Measurements from ENCODE around the gene LRP5.

LRP5 gene

GRCh38 chr11:68311160-68312116, 953 bp upstream of the LRP5 start:
- 82 to 90% methylated on average over 20 to 23 of the region's 25 CpGs for WGBS, 2 experiments (ENCODE audit: insufficient coverage in 2 of 2)
- Histone ChIP-seq H3K9me3 (ENCODE audit: control insufficient read depth, low read length) (no peaks in the 10 kb centered on the region), H3K36me3 (ENCODE audit: control insufficient read depth, insufficient read depth, low read length) (no peaks in the 10 kb centered on the region), H3K27ac (ENCODE audit: low read depth, low read length, severe bottlenecking) (no peak overlapping the region), H3K4me3 (ENCODE audit: extremely low read depth, insufficient read depth, low read length, poor library complexity, severe bottlenecking) (no peak overlapping the region), H3K4me1 (ENCODE audit: control insufficient read depth, insufficient read depth, low read length, poor library complexity, severe bottlenecking) (peaks cover 16% of the 10 kb centered on the region)

- Histone ChIP-seq H3K4me3 (ENCODE audit: extremely low read depth, insufficient read depth, low read length, poor library complexity, severe bottlenecking) (peak overlapping the region; percentile 63), H3K36me3 (ENCODE audit: control insufficient read depth, insufficient read depth, low read length) (no peaks in the 10 kb centered on the region), H3K27ac (ENCODE audit: low read depth, low read length, severe bottlenecking) (no peak overlapping the region), H3K4me1 (ENCODE audit: control insufficient read depth, insufficient read depth, low read length, poor library complexity, severe bottlenecking) (peaks cover 16% of the 10 kb centered on the region), H3K9me3 (ENCODE audit: control insufficient read depth, low read length) (no peaks in the 10 kb centered on the region)
- 1% methylated on average over 73 to 92 of the region's 102 CpGs for WGBS, 2 experiments (ENCODE audit: insufficient coverage in 2 of 2)
Observed at GRCh38 chr11:68312780-68313573, 586 bp downstream of the LRP5 start.

GRCh38 chr11:68313574-68314202, 1.3 kb downstream of the LRP5 start:
- Histone ChIP-seq H3K36me3 (ENCODE audit: control insufficient read depth, insufficient read depth, low read length) (no peaks in the 10 kb centered on the region), H3K9me3 (ENCODE audit: control insufficient read depth, low read length) (no peaks in the 10 kb centered on the region), H3K4me1 (ENCODE audit: control insufficient read depth, insufficient read depth, low read length, poor library complexity, severe bottlenecking) (peaks cover 16% of the 10 kb centered on the region), H3K27ac (ENCODE audit: low read depth, low read length, severe bottlenecking) (peak overlapping the region; percentile 7), H3K4me3 (ENCODE audit: extremely low read depth, insufficient read depth, low read length, poor library complexity, severe bottlenecking) (peak overlapping the region; percentile 63)
- WGBS, 2 experiments (ENCODE audit: insufficient coverage in 2 of 2), result 3 to 12% methylated on average over 11 to 15 of the region's 19 CpGs

- peak overlapping the region; percentile 41 for H3K27ac ChIP-seq (ENCODE audit: low read depth, low read length, severe bottlenecking)
- H3K9me3 ChIP-seq (ENCODE audit: control insufficient read depth, low read length), result no peaks in the 10 kb centered on the region
- H3K4me1 ChIP-seq (ENCODE audit: control insufficient read depth, insufficient read depth, low read length, poor library complexity, severe bottlenecking), result peaks cover 16% of the 10 kb centered on the region
- H3K4me3 ChIP-seq (ENCODE audit: extremely low read depth, insufficient read depth, low read length, poor library complexity, severe bottlenecking), result peak overlapping the region; percentile 63
- no peaks in the 10 kb centered on the region for H3K36me3 ChIP-seq (ENCODE audit: control insufficient read depth, insufficient read depth, low read length)
- 33 to 45% methylated on average over 20 to 25 of the region's 27 CpGs for WGBS, 2 experiments (ENCODE audit: insufficient coverage in 2 of 2)
Observed at GRCh38 chr11:68314203-68315170, 2.1 kb downstream of the LRP5 start.

GRCh38 chr11:68315171-68315920, 3.0 kb downstream of the LRP5 start:
- H3K4me3 ChIP-seq (ENCODE audit: extremely low read depth, insufficient read depth, low read length, poor library complexity, severe bottlenecking), result no peak overlapping the region
- peak overlapping the region; percentile 41 for H3K27ac ChIP-seq (ENCODE audit: low read depth, low read length, severe bottlenecking)
- H3K4me1 ChIP-seq (ENCODE audit: control insufficient read depth, insufficient read depth, low read length, poor library complexity, severe bottlenecking), result peaks cover 16% of the 10 kb centered on the region
- 82 to 84% methylated on average over 17 to 18 of the region's 19 CpGs for WGBS, 2 experiments (ENCODE audit: insufficient coverage in 2 of 2)
- no peaks in the 10 kb centered on the region for H3K9me3 ChIP-seq (ENCODE audit: control insufficient read depth, low read length)
- peaks cover 7% of the 10 kb centered on the region for H3K36me3 ChIP-seq (ENCODE audit: control insufficient read depth, insufficient read depth, low read length)

GRCh38 chr11:68317147-68317785, 4.9 kb downstream of the LRP5 start:
- Histone ChIP-seq H3K36me3 (ENCODE audit: control insufficient read depth, insufficient read depth, low read length) (peaks cover 8% of the 10 kb centered on the region), H3K4me1 (ENCODE audit: control insufficient read depth, insufficient read depth, low read length, poor library complexity, severe bottlenecking) (peaks cover 16% of the 10 kb centered on the region), H3K4me3 (ENCODE audit: extremely low read depth, insufficient read depth, low read length, poor library complexity, severe bottlenecking) (no peak overlapping the region), H3K9me3 (ENCODE audit: control insufficient read depth, low read length) (no peaks in the 10 kb centered on the region), H3K27ac (ENCODE audit: low read depth, low read length, severe bottlenecking) (no peak overlapping the region)
- 76 to 79% methylated on average over 9 to 15 of the region's 15 CpGs for WGBS, 2 experiments (ENCODE audit: insufficient coverage in 2 of 2)

- Histone ChIP-seq H3K36me3 (ENCODE audit: control insufficient read depth, insufficient read depth, low read length) (peaks cover 8% of the 10 kb centered on the region), H3K4me3 (ENCODE audit: extremely low read depth, insufficient read depth, low read length, poor library complexity, severe bottlenecking) (no peak overlapping the region), H3K4me1 (ENCODE audit: control insufficient read depth, insufficient read depth, low read length, poor library complexity, severe bottlenecking) (no peaks in the 10 kb centered on the region), H3K27ac (ENCODE audit: low read depth, low read length, severe bottlenecking) (no peak overlapping the region), H3K9me3 (ENCODE audit: control insufficient read depth, low read length) (no peaks in the 10 kb centered on the region)
- WGBS, 2 experiments (ENCODE audit: insufficient coverage in 2 of 2), result 89 to 90% methylated on average over 14 to 16 of the region's 16 CpGs
Observed at GRCh38 chr11:68321293-68322051, 9.1 kb downstream of the LRP5 start.

- Histone ChIP-seq H3K36me3 (ENCODE audit: control insufficient read depth, insufficient read depth, low read length) (peaks cover 8% of the 10 kb centered on the region), H3K27ac (ENCODE audit: low read depth, low read length, severe bottlenecking) (no peak overlapping the region), H3K4me3 (ENCODE audit: extremely low read depth, insufficient read depth, low read length, poor library complexity, severe bottlenecking) (no peak overlapping the region), H3K4me1 (ENCODE audit: control insufficient read depth, insufficient read depth, low read length, poor library complexity, severe bottlenecking) (peaks cover 2% of the 10 kb centered on the region), H3K9me3 (ENCODE audit: control insufficient read depth, low read length) (no peaks in the 10 kb centered on the region)
- WGBS, 2 experiments (ENCODE audit: insufficient coverage in 2 of 2), result 89 to 94% methylated on average over 9 of the region's 9 CpGs
Observed at GRCh38 chr11:68322052-68322430, 9.7 kb downstream of the LRP5 start.

Data from mesodermal cell (in vitro differentiated cells).